ENCODE results near the gene NPBWR2.

- TF ChIP-seq CTCF (IDR thresholded peaks at IDR 0.05) (no peak), POLR2A (IDR thresholded peaks at IDR 0.05) (no peak)
Measured at GRCh38 chr20:64091770-64092169, 15.6 kb downstream of the NPBWR2 start.
